ENCODE data around the gene SRMS. TPM values are rescaled to one million over a fixed set of nuclear protein-coding genes. Genes with fewer than 3 reads are reported as not detected.

SRMS gene
- total and polyA plus RNA-seq, 7 donors: 0.19 to 2.4 TPM; not detected in 5

DNA sequence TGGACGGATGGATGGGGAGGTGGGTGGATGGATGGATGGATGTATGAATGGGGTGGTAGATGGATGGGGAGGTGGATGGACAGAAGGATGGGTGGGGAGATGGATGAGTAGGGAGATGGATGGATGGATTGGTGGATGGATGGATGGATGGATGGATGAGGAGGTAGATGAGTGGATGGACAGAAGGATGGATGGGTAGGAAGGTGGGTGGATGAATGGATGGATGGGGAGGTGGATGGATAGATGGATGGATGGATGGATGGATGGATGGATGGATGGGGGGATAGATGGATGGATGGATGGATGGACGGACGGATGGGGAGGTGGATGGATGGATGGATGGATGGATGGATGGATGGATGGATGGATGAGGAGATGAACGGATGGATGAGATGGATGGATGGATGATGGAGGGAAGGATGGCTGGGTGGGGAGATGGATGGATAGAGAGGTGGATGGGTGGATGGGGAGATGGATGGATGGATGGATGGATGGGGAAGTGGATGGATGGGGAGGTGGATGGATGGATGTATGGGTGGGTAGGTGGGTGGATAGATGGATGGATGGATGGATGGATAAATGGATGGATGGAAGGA, 55.8 kb downstream of the SRMS start:
- Histone ChIP-seq H3K27me3 (peaks cover 15 to 60% (median 41%) of the 10 kb centered on the region in 3 donors), H3K9me3 (no peaks in the 10 kb centered on the region), H3K36me3 (no peaks in the 10 kb centered on the region), H3K4me3 (no peak overlapping the region), H3K4me1 (peaks cover 0 to 14% (median 8%) of the 10 kb centered on the region in 4 donors), H3K27ac (no peak overlapping the region)
- intact Hi-C loops (cut with DNase I): no loop called here
- TF ChIP-seq EP300 (IDR thresholded peaks at IDR 0.05): no peak
- 60 to 70% methylated on average over 4 of the region's 4 CpGs for WGBS, 2 donors
- no peak for DNase-seq

DNA sequence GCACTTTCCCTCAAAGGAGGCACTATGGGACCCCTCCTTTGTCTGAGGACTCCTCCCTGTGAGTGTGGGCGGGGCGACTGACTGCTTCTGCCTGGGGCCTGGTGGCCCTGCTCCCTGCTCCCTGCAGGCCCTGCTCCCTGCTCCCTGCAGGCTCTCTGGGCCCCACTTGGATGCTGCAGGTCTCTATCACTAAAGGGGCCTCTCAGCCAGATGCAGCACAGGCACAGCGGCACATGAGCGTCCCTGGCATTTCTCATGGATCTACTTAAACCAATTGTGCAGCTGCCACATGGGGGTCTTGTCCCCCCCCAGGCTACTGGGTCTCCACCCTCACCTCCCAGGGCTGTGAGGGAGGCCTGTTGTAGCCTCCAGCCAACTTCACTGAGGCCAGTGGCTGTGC, 56.5 kb downstream of the SRMS start:
- intact Hi-C loops (cut with DNase I): no loop called here
- WGBS, 2 donors: 71 to 82% methylated on average over 4 of the region's 4 CpGs
- Histone ChIP-seq H3K4me3 (no peak overlapping the region), H3K27me3 (peaks cover 15 to 61% (median 40%) of the 10 kb centered on the region in 3 donors), H3K4me1 (peaks cover 0 to 8% (median 3%) of the 10 kb centered on the region in 4 donors), H3K36me3 (no peaks in the 10 kb centered on the region), H3K27ac (no peak overlapping the region), H3K9me3 (peaks cover 0 to 5% (median 2%) of the 10 kb centered on the region in 4 donors)
- no peak for DNase-seq
- TF ChIP-seq POLR2AphosphoS5 (IDR thresholded peaks at IDR 0.05) (no peak), EP300 (IDR thresholded peaks at IDR 0.05) (no peak), POLR2A (IDR thresholded peaks at IDR 0.05) (no peak)
- TF ChIP-seq, protein P1, sequence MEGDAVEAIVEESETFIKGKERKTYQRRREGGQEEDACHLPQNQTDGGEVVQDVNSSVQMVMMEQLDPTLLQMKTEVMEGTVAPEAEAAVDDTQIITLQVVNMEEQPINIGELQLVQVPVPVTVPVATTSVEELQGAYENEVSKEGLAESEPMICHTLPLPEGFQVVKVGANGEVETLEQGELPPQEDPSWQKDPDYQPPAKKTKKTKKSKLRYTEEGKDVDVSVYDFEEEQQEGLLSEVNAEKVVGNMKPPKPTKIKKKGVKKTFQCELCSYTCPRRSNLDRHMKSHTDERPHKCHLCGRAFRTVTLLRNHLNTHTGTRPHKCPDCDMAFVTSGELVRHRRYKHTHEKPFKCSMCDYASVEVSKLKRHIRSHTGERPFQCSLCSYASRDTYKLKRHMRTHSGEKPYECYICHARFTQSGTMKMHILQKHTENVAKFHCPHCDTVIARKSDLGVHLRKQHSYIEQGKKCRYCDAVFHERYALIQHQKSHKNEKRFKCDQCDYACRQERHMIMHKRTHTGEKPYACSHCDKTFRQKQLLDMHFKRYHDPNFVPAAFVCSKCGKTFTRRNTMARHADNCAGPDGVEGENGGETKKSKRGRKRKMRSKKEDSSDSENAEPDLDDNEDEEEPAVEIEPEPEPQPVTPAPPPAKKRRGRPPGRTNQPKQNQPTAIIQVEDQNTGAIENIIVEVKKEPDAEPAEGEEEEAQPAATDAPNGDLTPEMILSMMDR (IDR thresholded peaks at IDR 0.05): no peak

Other genes starting within 250 kb of the SRMS start
- gene CHRNA4, start 186.4 kb downstream of the SRMS start, total RNA-seq: 1 to 10 TPM in 1 of 4 donors, not detected in 3; 1.1 TPM
- gene CHRNA4, start 186.4 kb downstream of the SRMS start, polyA plus RNA-seq: under 1 TPM in 1 of 3 donors, not detected in 2; 0.07 TPM
- 1 to 10 TPM in 2 of 4 donors, under 1 TPM in 1, not detected in 1; 0.95 to 4.2 (median 1.4) TPM for gene KCNQ2, start 75.1 kb downstream of the SRMS start, total RNA-seq
- gene KCNQ2, start 75.1 kb downstream of the SRMS start, polyA plus RNA-seq: under 1 TPM in 1 of 3 donors, not detected in 2; 0.83 TPM
- 10 to 100 TPM in 2 of 4 donors, 1 to 10 TPM in 2; 4.6 to 14.3 (median 11.0) TPM for gene EEF1A2, start 48.7 kb downstream of the SRMS start, total RNA-seq
- gene EEF1A2, start 48.7 kb downstream of the SRMS start, polyA plus RNA-seq: 1 to 10 TPM; 2.8 to 7.8 (median 4.2) TPM
- gene PPDPF, start 27.0 kb downstream of the SRMS start, total RNA-seq: 100 to 1,000 TPM in 3 of 4 donors, 10 to 100 TPM in 1; 82.8 to 244 (median 146) TPM
- gene PPDPF, start 27.0 kb downstream of the SRMS start, polyA plus RNA-seq: 1,000 to 10,000 TPM in 2 of 3 donors, 100 to 1,000 TPM in 1; 658 to 1,688 (median 1,153) TPM
- gene PTK6, start 10.4 kb downstream of the SRMS start, total RNA-seq: under 1 TPM in 2 of 4 donors, not detected in 2; 0.28 to 0.36 TPM
- 10 to 100 TPM; 59.5 to 80.7 (median 73.3) TPM for gene PTK6, start 10.4 kb downstream of the SRMS start, polyA plus RNA-seq
- gene FNDC11, start 6.4 kb upstream of the SRMS start, total RNA-seq: under 1 TPM; 0.16 to 0.55 (median 0.45) TPM
- gene FNDC11, start 6.4 kb upstream of the SRMS start, polyA plus RNA-seq: under 1 TPM in 2 of 3 donors, not detected in 1; under 0.01 to 0.47 TPM
- gene HELZ2, start 26.5 kb upstream of the SRMS start, total RNA-seq: 10 to 100 TPM in 3 of 4 donors, 1 to 10 TPM in 1; 9.5 to 48.1 (median 15.4) TPM
- 10 to 100 TPM in 1 of 3 donors, 1 to 10 TPM in 2; 1.2 to 38.4 (median 3.5) TPM for gene HELZ2, start 26.5 kb upstream of the SRMS start, polyA plus RNA-seq
- gene GMEB2, start 79.4 kb upstream of the SRMS start, total RNA-seq: 1 to 10 TPM; 6.2 to 8.2 (median 8.0) TPM
- 10 to 100 TPM in 1 of 3 donors, 1 to 10 TPM in 2; 6.0 to 15.1 (median 7.4) TPM for gene GMEB2, start 79.4 kb upstream of the SRMS start, polyA plus RNA-seq
- 10 to 100 TPM; 14.6 to 22.1 (median 20.1) TPM for gene STMN3, start 105.7 kb upstream of the SRMS start, total RNA-seq
- 10 to 100 TPM in 1 of 3 donors, 1 to 10 TPM in 2; 1.8 to 25.2 (median 6.6) TPM for gene STMN3, start 105.7 kb upstream of the SRMS start, polyA plus RNA-seq
- gene RTEL1, start 110.6 kb upstream of the SRMS start, total RNA-seq: 10 to 100 TPM; 19.6 to 44.3 (median 31.4) TPM
- gene RTEL1, start 110.6 kb upstream of the SRMS start, polyA plus RNA-seq: 10 to 100 TPM in 1 of 3 donors, 1 to 10 TPM in 2; 3.6 to 22.4 (median 9.0) TPM
- 10 to 100 TPM in 1 of 4 donors, 1 to 10 TPM in 3; 1.8 to 45.5 (median 4.2) TPM for gene TNFRSF6B, start 148.9 kb upstream of the SRMS start, total RNA-seq
- gene TNFRSF6B, start 148.9 kb upstream of the SRMS start, polyA plus RNA-seq: 100 to 1,000 TPM in 1 of 3 donors, 1 to 10 TPM in 2; 1.2 to 186 (median 4.8) TPM
- 10 to 100 TPM; 26.8 to 38.7 (median 28.8) TPM for gene ARFRP1, start 160.2 kb upstream of the SRMS start, total RNA-seq
- 10 to 100 TPM; 39.1 to 70.2 (median 45.6) TPM for gene ARFRP1, start 160.2 kb upstream of the SRMS start, polyA plus RNA-seq
- 10 to 100 TPM; 18.5 to 22.5 (median 19.6) TPM for gene ZGPAT, start 160.3 kb upstream of the SRMS start, total RNA-seq
- gene ZGPAT, start 160.3 kb upstream of the SRMS start, polyA plus RNA-seq: 10 to 100 TPM; 24.0 to 44.9 (median 30.5) TPM
- gene LIME1, start 188.9 kb upstream of the SRMS start, total RNA-seq: 1 to 10 TPM; 4.6 to 7.8 (median 6.4) TPM
- gene LIME1, start 188.9 kb upstream of the SRMS start, polyA plus RNA-seq: 10 to 100 TPM in 1 of 3 donors, 1 to 10 TPM in 1, not detected in 1; 4.8 to 35.3 TPM
- 10 to 100 TPM; 25.2 to 78.2 (median 54.5) TPM for gene SLC2A4RG, start 192.0 kb upstream of the SRMS start, total RNA-seq
- 10 to 100 TPM; 19.7 to 33.0 (median 33.0) TPM for gene SLC2A4RG, start 192.0 kb upstream of the SRMS start, polyA plus RNA-seq